GM10266 (cell line): ENCODE results near the gene PRSS2.
"Not testable (repeated sequence)": the region's sequence is repeated elsewhere in the genome, so short reads cannot be mapped to it uniquely, and the experiment has no call there.

ENCODE experiments used
- DNase-seq: peaks from one replicate; pipeline ENCODE4 v3.0.0; 2012; ENCODE audit errors: extremely low spot score
- CTCF ChIP-seq: IDR thresholded peaks from 2 replicates; pipeline ENCODE4 v1.5.1; 2012; ENCODE audit warnings: mild to moderate bottlenecking, low read depth; ENCODE audit not compliant: control insufficient read depth, insufficient read depth; ENCODE audit errors: missing control alignments

PRSS2 gene

GRCh38 chr7:142773937-142774744 is 3.4 kb downstream of the PRSS2 start:
- TF ChIP-seq CTCF: no peak
- DNase-seq: no peak

- no peak for TF ChIP-seq CTCF
- no peak for DNase-seq
These were observed 4.1 kb downstream of the PRSS2 start for GRCh38 chr7:142774826-142775225.

GRCh38 chr7:142775351-142776115 is 4.8 kb downstream of the PRSS2 start:
- DNase-seq: not testable (repeated sequence)

- DNase-seq: no peak
- TF ChIP-seq CTCF: no peak
These were observed 5.6 kb downstream of the PRSS2 start for GRCh38 chr7:142776206-142776844.

GRCh38 chr7:142776845-142777225 is 6.1 kb downstream of the PRSS2 start:
- DNase-seq: not testable (repeated sequence)

GRCh38 chr7:142777318-142777717 is 6.5 kb downstream of the PRSS2 start:
- DNase-seq: no peak
- TF ChIP-seq CTCF: no peak

GRCh38 chr7:142782922-142783900 is 12.4 kb downstream of the PRSS2 start:
- peak; percentile 99 for TF ChIP-seq CTCF
- DNase-seq: peak; percentile 71

GRCh38 chr7:142784096-142784495 is 13.3 kb downstream of the PRSS2 start:
- TF ChIP-seq CTCF: no peak
- no peak for DNase-seq
